PFSK-1 (cell line): ENCODE data around the gene SERINC2.

ENCODE experiments used
- POLR2AphosphoS5 ChIP-seq: IDR thresholded peaks from 2 replicates; pipeline ENCODE4 v1.6.1; 2012; ENCODE audit warnings: low read depth, mild to moderate bottlenecking, control low read depth, low read length, moderate library complexity
- REST ChIP-seq, 2 experiments: IDR thresholded peaks; 2 replicates each; pipeline versions ENCODE4 v1.6.1 to v1.8.0; 2011 to 2012; ENCODE audit warnings: low read depth in 2 of 2, low read length in 2 of 2, control low read depth in 1 of 2, inconsistent platforms in 1 of 2, mild to moderate bottlenecking in 1 of 2, moderate library complexity in 1 of 2; ENCODE audit not compliant: insufficient read depth in 1 of 2
- SIN3A ChIP-seq: IDR thresholded peaks from 2 replicates; pipeline ENCODE4 v1.6.1; 2012; ENCODE audit warnings: mild to moderate bottlenecking, low read length, moderate library complexity, borderline replicate concordance; ENCODE audit not compliant: insufficient read depth
- TAF1 ChIP-seq: IDR thresholded peaks from 2 replicates; pipeline ENCODE4 v1.6.1; 2012; ENCODE audit warnings: low read length, control low read depth, borderline replicate concordance; ENCODE audit not compliant: insufficient read depth

GRCh38 chr1:31389616-31390015, 23.4 kb upstream of the SERINC2 start:
- TF ChIP-seq SIN3A (no peak), TAF1 (no peak), REST (IDR thresholded peaks at IDR 0.05; ENCODE audit: insufficient read depth in 1 of 2, low read depth in 2 of 2, low read length in 2 of 2) (no peak), POLR2AphosphoS5 (no peak)
